Activated CD8-positive, alpha-beta memory T cell treated with anti-CD3 and anti-CD28 coated beads, Interleukin-2, amount 50 U/mL, for 48 hours (primary cell): Measurements from ENCODE around the gene TMEM204.

Experiments used
- DNase-seq: peaks from one replicate; pipeline ENCODE4 v3.0.0-alpha.2; 2020

Gene TMEM204

GRCh38 chr16:1524366-1524765 is 9.1 kb upstream of the TMEM204 start:
- DNase-seq = no peak

- no peak for DNase-seq
Measured at GRCh38 chr16:1525871-1526607, 7.4 kb upstream of the TMEM204 start.

GRCh38 chr16:1526608-1527555 is 6.6 kb upstream of the TMEM204 start:
- peak; percentile 68 for DNase-seq

GRCh38 chr16:1527836-1528811 is 5.3 kb upstream of the TMEM204 start:
- no peak for DNase-seq

- no peak for DNase-seq
Measured at GRCh38 chr16:1528921-1529537, 4.4 kb upstream of the TMEM204 start.

- no peak for DNase-seq
Measured at GRCh38 chr16:1530349-1530882, 3.0 kb upstream of the TMEM204 start.

- no peak for DNase-seq
Measured at GRCh38 chr16:1530883-1531637, 2.4 kb upstream of the TMEM204 start.

- DNase-seq = no peak
Measured at GRCh38 chr16:1531638-1531910, 1.9 kb upstream of the TMEM204 start.

GRCh38 chr16:1532081-1532760 is 1.2 kb upstream of the TMEM204 start:
- DNase-seq = no peak

GRCh38 chr16:1532771-1533170 is 695 bp upstream of the TMEM204 start:
- no peak for DNase-seq

GRCh38 chr16:1534021-1535020 is 855 bp downstream of the TMEM204 start:
- peak; percentile 71 for DNase-seq

GRCh38 chr16:1535391-1536291 is 2.2 kb downstream of the TMEM204 start:
- peak; percentile 70 for DNase-seq

- DNase-seq = no peak
Measured at GRCh38 chr16:1536601-1537000, 3.1 kb downstream of the TMEM204 start.

- no peak for DNase-seq
Measured at GRCh38 chr16:1537138-1537577, 3.7 kb downstream of the TMEM204 start.

- peak; percentile 68 for DNase-seq
Measured at GRCh38 chr16:1537763-1538289, 4.4 kb downstream of the TMEM204 start.

- DNase-seq = peak; percentile 72
Measured at GRCh38 chr16:1538804-1539520, 5.5 kb downstream of the TMEM204 start.
